Stimulated activated CD4-positive, alpha-beta T cell treated with anti-CD3 and anti-CD28 coated beads, TNF-alpha, amount 100 ng/mL, for 24 hours (primary cell): Measurements from ENCODE around the gene GPR176.

Experiments used
- DNase-seq, 3 experiments: peaks; one replicate each; pipeline ENCODE4 v3.0.0-alpha.2; 2020; ENCODE audit warnings: low read depth in 3 of 3

GPR176 gene

DNA sequence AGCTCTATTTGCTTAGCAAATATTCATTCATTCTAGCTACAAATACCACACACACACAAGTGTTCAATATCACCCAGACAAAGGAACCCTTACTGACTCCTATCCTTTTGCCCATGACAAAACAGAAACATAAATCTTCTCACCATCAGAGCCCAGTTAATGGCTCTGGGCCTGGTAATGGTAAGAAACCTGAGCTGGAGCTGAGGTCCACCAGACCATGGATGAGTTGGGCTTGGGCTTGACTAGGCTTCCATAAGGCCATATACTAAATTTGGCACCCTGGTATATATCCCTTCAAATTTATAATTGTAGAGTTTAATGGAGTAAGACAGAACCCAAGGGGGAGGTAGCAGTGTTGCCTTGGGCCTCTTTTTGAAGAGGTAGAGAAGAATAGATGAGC, 29.4 kb downstream of the GPR176 start:
- DNase-seq = no peak

- no peak for DNase-seq
These were observed 30.5 kb downstream of the GPR176 start for GRCh38 chr15:39889601-39890000.

- no peak for DNase-seq
These were observed 31.3 kb downstream of the GPR176 start for GRCh38 chr15:39888809-39889208.

- DNase-seq = no peak
These were observed 31.8 kb downstream of the GPR176 start for GRCh38 chr15:39888243-39888642.

DNA sequence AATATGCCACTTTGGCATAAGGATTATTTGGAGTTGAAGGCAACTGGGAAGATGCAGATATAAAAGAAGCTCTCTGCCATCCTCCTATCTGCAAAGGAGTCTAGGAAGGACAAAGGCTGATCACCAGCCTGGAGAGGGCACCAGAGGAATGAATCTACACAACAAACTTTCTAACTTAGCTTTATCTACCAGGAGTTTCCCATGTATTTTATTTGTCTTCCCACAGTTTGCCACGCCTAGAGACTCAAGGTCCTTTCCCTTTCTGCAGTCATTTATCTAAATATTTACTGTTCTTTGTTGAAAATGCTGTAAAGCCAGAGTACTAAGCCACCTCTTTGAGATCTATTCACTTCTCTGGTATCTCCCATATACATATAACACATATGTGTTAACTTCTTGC, 32.2 kb downstream of the GPR176 start:
- no peak for DNase-seq

DNA sequence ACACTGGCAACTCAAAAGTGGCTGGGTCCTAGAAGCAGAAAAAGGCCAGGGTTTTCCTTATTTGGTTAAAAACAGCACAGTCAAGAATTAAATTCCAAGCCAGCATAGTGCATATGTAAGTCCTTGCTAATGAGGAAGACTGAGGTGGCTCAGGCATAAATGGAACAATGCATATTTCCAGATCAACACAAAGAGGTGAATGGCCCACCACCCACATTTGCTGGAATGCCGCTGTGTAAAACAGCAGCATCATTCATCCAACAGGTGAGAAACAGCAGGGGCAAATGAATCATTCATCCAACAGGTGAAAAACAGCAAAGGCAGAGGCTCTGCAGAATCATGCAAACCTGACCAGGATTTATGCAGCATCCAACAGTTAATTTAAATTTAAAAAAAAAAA, 32.9 kb downstream of the GPR176 start:
- DNase-seq = no peak

DNA sequence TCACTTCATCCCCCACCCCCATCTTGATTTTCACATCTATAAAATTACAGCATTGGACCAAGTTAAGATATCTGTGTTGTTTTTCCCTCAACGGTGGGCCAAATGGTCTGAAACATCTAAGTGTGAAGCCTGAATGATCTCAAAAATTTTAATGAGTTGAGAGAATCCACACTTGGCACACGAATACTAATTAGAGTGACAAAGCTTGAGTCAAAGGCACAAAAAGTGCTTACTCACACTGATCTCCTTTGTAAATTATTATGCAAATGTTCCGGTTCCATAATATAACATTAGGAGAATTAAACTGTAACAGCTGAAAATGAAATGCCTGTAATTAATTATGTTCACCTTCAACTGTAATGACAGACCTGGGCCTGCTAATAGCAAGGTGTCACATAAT, 33.6 kb downstream of the GPR176 start:
- DNase-seq = no peak

- DNase-seq = no peak
These were observed 34.8 kb downstream of the GPR176 start for GRCh38 chr15:39885099-39885777.

GRCh38 chr15:39884351-39884750, 35.7 kb downstream of the GPR176 start:
- no peak for DNase-seq

GRCh38 chr15:39882602-39883001, 37.5 kb downstream of the GPR176 start:
- no peak for DNase-seq

DNA sequence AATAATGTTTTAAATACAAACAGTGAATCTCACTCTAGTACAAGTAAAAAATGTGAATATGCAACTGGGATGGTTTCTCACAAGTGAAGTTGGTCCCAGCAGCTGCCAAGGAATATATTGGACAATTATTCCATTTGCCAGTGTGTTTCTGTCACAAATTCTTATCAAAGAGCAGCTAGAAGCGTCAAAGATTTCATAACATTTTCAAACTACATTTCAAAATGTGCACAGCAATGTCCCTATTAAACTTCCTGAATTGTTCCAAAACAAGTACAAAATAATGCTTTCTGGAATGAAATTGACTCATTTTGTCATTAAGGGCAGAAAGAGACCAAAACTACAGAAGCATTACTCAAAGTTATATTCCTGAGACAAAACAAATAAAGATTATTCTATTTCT, 38.3 kb downstream of the GPR176 start:
- DNase-seq = no peak

DNA sequence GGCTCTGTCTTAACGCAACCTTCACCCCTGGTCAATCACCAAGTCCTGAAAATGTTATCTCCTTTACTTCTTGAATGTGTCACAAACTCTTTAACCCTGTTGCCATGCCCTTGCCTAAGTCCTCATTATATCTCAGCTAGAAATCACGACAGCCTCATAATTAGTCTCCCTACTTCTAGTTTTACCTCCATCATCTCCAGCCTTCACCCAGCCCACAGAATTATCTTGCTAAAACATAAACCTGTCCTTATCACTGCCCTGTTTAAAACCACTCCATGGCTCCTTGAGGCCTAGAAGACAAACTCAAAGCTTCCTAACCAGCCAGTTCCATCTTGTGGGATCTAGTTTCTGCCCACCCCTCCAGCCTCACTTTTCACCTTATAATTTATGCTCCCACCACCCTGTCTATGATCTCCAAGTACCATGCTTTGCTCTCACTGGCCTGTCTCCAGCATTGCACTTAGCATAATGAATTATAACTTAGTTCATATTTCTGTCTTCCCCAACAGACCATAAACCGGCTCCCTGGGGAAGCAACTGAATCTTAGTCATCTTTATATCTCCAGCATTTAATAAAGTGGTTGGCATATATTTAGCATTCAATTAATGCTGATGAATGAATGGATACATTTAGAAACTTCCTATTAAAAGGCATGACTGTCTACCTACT, 39.2 kb downstream of the GPR176 start:
- DNase-seq = no peak

GRCh38 chr15:39878406-39878785, 41.7 kb downstream of the GPR176 start:
- DNase-seq = no peak

DNA sequence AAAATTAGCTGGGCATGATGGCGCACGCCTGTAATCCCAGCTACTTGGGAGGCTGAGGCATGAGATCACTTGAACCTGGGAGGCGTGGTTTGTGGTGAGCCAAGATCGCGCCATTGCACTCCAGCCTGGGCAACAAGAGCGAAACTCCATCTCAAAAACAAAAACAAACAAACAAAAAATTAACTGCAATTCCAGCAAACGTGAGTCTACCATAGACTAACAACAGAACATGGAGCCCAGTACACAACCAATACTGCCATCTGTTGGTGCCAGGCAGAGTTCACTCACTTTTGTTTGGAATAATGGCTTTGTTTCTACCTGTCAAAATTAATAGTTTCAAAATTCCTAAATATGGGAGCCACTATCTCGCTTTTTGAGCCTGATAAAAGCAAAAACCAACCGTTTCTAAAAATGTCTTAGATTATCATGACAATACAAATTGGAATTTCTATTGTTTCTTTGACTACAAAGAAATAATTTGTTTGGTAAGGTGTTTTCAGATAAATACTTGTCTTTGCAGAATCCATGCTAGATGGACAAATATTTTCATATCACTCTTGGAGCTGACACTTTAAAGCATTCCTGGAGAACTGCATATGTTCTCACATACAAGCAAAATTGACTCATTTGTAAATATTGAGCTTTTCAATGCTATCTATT, 45.0 kb downstream of the GPR176 start:
- peak in 2 of 3 experiments; percentile 1 for DNase-seq

- no peak for DNase-seq
These were observed 46.1 kb downstream of the GPR176 start for GRCh38 chr15:39873978-39874377.

DNA sequence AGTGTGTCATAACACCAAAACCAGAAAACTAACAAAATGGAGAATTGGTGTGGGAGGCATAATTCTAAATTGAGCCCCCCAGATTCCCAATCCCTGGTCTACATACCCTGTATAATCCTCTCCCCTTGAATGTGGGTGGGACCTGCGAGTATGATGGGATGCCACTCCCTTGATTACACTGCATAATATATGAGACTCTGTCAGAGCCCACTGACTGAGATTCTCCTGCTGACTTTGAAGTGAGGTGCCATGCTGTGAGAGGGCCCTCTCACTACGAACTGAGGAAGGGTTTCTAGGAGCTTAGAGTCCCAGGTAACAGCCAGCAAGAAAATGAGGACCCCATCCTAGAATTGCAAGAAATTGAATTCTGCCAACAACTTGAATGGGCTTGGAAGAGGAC, 49.5 kb downstream of the GPR176 start:
- DNase-seq = no peak

DNA sequence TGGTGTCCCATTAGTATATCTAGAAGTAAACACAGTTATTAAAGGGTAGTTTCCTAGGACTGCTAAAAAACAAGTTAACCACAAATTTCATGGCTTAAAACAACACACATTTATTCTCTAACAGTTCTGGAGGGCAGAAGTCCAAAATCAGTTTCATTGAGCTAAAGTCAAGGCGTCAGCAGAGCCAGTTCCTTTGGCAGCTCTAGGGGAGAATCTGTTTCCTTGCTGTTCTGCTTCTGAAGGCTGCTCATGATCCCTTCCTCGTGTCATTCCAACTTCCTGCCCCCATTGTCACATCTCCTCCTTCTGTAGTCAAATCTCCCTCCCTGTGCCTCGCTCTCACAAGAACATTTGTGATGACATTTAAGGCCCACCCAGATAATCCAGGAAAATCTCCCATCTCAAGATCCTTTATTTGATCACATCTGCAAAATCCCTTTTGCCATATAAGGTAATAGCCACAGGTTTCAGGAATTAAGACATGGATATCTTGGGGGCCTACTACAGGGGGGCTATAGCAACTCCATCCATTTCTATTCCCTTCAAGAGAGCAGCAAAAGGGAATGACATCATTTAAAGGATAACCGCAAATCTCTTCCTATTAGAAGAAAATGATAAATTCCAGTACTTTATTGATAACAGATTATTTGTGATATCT, 50.1 kb downstream of the GPR176 start:
- no peak for DNase-seq

DNA sequence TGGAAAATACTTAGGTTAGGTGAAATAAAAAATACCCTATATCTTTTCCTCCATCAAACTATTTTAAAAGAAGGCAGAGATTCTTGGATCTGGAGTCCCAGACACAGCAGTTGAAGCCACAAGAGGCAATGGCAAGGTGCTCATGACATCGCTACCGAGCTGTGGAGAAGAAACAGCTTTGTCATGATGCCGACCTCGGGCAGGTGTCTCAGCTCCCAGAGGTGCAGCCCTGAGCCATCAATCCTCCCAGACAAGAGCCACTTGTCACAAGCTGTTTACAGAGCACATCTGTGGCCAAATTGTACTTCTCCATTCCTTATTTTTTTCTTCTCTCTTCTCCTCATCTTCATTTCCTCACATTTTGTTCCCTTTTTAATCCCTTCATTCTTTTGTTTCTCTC, 50.8 kb downstream of the GPR176 start:
- DNase-seq = no peak

GRCh38 chr15:39868396-39868795, 51.7 kb downstream of the GPR176 start:
- DNase-seq = no peak

GRCh38 chr15:39864116-39864515, 56.0 kb downstream of the GPR176 start:
- DNase-seq = no peak

GRCh38 chr15:39860871-39861270, 59.2 kb downstream of the GPR176 start:
- DNase-seq = no peak

DNA sequence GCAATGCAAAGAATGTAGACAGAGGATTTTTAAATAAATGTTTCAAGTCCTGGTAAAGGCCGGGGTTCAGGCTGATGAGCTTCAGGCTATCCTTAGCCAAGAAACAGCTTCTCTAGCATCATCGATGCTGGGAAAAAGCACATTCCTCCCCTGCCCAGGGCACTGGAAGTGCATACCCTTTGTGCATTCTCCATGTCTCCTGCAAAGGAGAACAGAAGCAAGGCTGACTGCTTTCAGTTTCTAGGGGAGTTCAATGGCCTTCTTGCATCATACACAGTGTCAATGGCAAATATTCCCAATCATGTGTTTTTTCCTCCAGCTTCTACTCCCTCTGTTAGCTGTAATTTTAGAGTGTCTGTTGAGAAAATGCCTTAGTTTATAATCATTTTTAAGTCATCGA, 59.9 kb downstream of the GPR176 start:
- DNase-seq = no peak

DNA sequence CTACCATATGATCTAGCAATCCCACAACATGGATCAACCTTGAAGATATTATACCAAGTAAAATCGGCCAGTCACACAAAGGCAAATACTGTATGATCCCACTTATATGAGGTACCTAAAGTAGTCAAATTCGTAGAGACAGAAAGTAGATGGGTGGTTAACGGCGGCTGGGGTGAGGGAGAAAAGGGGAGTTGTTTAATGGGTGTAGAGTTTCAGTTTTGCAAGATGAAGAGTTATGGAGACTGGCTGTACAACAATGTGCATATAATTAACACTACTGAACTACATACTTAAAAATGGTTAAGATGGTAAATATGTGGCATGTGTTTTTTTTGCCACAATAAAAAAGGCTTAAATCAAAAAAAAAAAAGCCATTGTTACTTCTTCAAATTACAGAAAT, 60.4 kb downstream of the GPR176 start:
- DNase-seq = no peak
